Measurements from ENCODE around the gene U2AF2.

DNA sequence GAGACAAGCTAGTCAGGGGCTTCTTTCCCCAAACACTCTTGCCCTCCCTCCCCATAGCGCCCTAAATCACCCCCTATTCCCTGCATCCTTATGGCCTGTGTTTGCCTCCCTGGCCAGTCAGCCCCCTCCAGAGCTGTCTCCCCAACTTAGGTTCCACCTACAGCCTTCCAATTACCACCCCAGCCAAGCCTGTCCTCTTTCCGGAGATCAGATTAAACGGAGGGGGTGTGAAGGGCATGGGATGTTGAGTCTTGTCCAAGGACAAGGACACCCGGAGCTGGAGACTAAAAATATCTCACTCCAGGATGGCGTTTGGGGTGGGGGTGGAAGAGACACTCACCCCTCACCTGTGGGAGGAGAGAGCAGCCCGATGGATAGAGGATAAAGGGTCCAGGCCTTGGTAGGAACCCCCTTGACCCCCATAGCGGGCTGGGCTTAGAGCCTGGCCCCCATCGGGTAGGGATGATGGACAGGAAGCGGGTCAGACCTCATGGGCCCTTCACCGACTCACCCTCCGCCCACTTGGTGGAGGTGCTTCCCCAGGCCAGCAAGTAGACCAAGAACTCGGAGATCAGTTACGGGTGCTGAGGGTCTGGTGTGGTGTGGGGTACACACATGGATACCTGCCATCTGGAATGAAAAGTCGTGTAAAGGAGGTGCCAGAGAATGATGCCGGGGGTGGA is 43.4 kb upstream of the U2AF2 start:
- TF ChIP-seq, protein P1, sequence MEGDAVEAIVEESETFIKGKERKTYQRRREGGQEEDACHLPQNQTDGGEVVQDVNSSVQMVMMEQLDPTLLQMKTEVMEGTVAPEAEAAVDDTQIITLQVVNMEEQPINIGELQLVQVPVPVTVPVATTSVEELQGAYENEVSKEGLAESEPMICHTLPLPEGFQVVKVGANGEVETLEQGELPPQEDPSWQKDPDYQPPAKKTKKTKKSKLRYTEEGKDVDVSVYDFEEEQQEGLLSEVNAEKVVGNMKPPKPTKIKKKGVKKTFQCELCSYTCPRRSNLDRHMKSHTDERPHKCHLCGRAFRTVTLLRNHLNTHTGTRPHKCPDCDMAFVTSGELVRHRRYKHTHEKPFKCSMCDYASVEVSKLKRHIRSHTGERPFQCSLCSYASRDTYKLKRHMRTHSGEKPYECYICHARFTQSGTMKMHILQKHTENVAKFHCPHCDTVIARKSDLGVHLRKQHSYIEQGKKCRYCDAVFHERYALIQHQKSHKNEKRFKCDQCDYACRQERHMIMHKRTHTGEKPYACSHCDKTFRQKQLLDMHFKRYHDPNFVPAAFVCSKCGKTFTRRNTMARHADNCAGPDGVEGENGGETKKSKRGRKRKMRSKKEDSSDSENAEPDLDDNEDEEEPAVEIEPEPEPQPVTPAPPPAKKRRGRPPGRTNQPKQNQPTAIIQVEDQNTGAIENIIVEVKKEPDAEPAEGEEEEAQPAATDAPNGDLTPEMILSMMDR (conservative IDR thresholded peaks at IDR 0.05; ENCODE audit: low read depth in 2 of 2): no peak
- no peak for TF ChIP-seq POLR2AphosphoS5 (IDR thresholded peaks at IDR 0.05; ENCODE audit: low read depth)
- no peak for TF ChIP-seq EZH2phosphoT487 (IDR thresholded peaks at IDR 0.05; ENCODE audit: unreplicated experiment)
- TF ChIP-seq JUNB (IDR thresholded peaks at IDR 0.05; ENCODE audit: unreplicated experiment): no peak
- TF ChIP-seq CREB1 (CRISPR knock-in tag; IDR thresholded peaks at IDR 0.05; ENCODE audit: low read depth): no peak
- no peak for TF ChIP-seq REST (IDR thresholded peaks at IDR 0.05; ENCODE audit: unreplicated experiment)

Data from GM23338 (cell line).